Fibroblast of villous mesenchyme (primary cell): ENCODE results near the gene FMNL1. TPM values are rescaled to one million over a fixed set of nuclear protein-coding genes. Genes with fewer than 3 reads are reported as not detected.

Experiments used
- DNase-seq: peaks from one replicate; pipeline ENCODE4 v3.0.0-alpha.2; 2010; ENCODE audit warnings: low read depth
- H3K4me3 ChIP-seq: 2 replicates; pipeline ENCODE4 v1.5.1; 2011; ENCODE audit warnings: low read depth, mild to moderate bottlenecking, low read length
- total RNA-seq: library from RNA; depleted of rRNA; stranded (reverse); fragments of >200 nt; gene quantifications from 2 replicates; pipeline ENCODE4 v1.2.3, GENCODE V29; 2012
- TF ChIP-seq, protein P1 (sequence below): IDR thresholded peaks from 2 replicates; pipeline ENCODE4 v1.5.1; 2012; ENCODE audit warnings: low read depth, mild to moderate bottlenecking, low read length; ENCODE audit not compliant: insufficient read depth

The FMNL1 gene
- total RNA-seq, 1 donor: 5.2 TPM

DNA sequence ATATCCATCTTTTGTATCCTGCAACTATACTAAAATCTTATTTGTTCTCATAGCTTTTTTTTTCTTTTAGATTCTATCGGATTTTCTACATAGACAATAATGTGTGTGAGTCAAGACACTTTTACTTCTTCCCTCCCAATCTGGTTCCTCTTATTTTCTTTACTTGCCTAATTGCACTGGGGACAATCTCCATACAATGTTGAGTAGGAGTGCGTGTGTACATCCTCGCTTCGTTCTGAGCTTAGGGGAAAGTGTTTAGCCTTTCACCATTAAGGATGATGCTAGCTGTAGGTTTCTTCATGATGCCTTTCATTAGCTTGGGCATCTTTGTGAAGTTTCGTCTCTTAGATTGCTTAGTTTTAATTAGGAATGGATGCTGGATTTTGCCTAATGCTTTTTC is 37.3 kb downstream of the FMNL1 start:
- no peak overlapping the region for H3K4me3 ChIP-seq
- no peak for DNase-seq
- TF ChIP-seq, protein P1, sequence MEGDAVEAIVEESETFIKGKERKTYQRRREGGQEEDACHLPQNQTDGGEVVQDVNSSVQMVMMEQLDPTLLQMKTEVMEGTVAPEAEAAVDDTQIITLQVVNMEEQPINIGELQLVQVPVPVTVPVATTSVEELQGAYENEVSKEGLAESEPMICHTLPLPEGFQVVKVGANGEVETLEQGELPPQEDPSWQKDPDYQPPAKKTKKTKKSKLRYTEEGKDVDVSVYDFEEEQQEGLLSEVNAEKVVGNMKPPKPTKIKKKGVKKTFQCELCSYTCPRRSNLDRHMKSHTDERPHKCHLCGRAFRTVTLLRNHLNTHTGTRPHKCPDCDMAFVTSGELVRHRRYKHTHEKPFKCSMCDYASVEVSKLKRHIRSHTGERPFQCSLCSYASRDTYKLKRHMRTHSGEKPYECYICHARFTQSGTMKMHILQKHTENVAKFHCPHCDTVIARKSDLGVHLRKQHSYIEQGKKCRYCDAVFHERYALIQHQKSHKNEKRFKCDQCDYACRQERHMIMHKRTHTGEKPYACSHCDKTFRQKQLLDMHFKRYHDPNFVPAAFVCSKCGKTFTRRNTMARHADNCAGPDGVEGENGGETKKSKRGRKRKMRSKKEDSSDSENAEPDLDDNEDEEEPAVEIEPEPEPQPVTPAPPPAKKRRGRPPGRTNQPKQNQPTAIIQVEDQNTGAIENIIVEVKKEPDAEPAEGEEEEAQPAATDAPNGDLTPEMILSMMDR: no peak

DNA sequence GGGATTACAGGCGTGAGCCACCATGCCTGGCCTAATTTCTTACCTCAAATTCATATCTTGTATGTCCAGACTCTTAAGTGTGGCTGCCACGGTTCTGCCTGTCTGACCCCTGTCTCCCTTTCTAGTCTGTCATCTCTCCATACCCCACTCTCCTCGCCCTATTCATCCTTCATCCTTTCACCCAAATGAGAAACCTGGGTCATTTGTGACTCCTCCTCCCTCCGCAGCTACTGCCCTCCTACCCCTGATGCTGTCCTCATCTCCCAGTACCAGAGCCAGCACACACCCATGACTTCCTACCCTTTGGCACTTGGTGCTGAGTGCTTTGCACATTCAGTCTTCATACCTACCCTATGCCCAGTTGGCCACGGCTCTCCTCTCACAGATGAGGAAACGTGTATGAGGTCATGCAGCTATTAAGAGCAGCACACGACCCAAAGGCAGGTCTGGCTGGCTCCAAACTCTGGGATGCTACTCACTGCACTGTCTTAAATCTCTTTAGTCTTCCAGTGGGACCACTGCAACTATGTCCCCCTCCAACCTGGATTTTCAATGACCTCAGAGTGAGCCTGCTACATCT is 38.6 kb downstream of the FMNL1 start:
- no peak for DNase-seq
- H3K4me3 ChIP-seq: no peak overlapping the region
- TF ChIP-seq, protein P1: no peak

DNA sequence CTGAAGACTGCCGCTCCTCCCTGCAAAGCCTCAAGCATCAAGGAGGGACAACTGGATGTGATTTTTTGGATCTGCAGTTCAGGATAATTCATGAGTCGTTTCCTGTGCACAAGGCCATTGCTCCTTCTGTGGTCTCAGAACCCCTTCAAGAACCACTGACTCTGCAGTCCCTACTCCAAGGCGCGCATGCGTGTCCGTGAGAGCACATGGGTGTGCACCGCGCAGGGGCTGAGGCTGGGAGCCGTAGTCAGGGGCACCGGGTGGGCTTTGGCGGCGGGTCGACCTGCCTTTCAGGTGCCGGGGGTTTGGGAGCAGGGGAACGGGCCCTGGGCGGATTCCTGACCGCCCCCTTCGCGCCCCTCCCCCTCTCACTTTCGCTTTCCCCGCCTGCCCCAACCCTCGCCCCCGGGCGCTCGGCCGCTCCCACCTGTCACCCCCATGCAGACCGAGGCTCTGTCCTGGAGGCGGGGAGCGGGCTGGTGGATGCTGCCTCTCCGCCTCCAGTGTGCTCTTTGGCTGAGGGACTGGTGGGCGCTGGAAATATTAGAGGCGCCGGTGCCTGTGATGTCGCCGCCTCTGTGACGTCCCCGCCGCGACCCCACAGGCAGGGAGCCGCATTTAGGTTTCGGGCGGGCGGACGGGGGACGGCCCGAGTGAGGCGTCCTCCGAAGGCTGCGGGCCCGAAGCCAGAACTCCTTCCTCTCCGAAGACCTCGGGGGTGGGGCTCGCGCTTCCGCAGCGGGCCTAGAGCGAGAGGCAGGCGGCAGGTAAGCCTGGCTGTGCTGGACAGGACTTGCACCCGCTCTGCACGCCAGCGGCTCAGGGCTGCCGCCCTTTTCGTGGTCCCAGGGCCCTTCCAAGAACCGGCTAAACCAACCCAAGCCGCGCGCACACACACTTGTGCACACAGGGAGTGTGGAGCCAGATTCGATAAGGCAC is 40.2 kb downstream of the FMNL1 start, which contains the start of gene SPATA32:
Gene SPATA32 (minus strand): TSS at position 518 of the 939 bp plus-strand sequence. CDS start 78 bp downstream, at position 440.
- peak; percentile 26 for DNase-seq
- TF ChIP-seq, protein P1: no peak
- H3K4me3 ChIP-seq: peak within 1 kb of the TSS; percentile 67

DNA sequence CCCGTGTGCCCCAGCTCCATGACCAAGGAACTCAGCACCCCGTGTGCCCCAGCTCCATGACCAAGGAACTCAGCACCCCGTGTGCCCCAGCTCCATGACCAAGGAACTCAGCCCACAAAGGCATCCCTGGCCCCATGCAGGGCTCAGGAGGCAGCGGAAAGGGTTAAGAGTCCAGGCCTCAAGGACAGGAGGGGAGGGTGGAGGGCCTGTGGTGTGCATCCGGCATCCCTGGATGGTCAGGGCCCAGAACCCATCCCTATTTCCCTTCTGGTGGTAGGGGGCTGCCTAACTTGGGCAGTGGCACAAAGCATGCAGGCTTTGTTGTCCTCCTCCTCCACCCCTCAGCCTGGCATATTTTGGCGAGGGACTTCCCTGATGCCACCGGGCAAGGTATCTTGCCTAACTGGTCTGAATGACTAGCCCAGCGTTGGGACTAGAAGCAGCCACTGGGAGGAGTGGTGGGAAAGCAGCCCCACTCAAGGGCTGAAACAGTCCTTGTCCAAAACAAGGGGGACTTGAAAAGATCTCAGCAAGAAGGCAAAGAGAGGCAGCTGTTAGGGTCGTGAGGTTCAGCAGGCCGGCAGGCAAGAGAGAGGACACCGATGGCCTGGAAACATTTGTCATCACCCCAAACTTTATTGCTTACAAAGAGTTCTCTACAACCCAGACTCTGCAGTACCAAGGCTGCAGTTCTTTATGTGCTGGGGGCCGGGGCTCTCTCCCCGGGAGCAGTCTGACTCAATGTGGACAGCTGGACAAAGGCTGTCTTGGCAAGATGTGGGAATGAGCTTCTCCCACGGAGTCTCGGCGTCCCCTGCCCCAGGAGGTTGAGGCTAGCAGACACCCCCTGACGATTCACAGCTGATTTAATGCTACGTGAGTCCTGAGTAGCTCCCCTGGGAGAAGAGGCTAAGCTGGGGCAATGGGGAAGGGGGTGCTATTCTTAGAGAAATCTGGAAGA is 41.1 kb downstream of the FMNL1 start:
- TF ChIP-seq, protein P1: no peak
- peak overlapping the region; percentile 67 for H3K4me3 ChIP-seq
- peak; percentile 34 for DNase-seq

DNA sequence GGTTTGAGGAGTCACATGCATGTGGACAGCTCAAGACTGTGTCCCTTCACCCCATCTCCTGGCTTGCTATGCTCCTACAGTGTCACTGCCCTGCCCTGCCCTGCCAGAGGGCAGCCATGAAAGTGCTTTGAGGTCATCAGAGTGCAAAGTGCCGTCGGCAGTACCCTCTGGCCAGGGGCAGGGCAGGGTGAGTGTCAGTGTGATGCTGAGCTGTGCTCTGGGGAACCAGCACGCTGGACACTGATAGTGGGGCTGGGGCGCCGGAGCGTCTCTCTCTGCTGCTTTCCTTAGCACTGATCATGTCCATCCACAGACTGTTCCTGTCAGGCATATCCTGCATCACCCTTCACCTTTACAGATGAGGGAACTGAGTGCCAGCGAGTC is 41.8 kb downstream of the FMNL1 start:
- TF ChIP-seq, protein P1: no peak
- no peak overlapping the region for H3K4me3 ChIP-seq
- DNase-seq: no peak

DNA sequence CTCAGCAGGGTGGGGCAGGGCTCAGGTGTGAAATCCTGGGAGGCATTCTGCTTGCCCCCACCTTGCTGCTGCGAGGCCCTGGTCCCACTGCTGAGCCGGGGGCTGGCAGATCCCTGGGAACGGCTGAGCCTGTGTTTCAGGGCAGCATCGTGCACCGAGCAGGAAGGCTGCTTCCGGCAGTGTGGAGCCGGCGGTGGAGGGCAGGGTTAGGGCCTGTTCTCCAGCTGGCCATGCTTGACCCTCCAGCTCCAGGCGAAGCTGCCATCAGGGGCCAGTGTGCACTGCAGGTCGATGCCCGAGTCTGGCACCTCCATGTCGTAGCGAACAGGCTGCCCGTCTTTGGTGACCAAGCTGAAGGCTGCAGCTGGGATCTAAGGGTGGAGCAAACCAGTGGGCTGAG is 42.7 kb downstream of the FMNL1 start:
- DNase-seq: no peak
- TF ChIP-seq, protein P1: no peak
- no peak overlapping the region for H3K4me3 ChIP-seq
